ENCODE results near the gene OR52W1. TPM values are rescaled to one million over a fixed set of nuclear protein-coding genes. Genes with fewer than 3 reads are reported as not detected.

OR52W1 gene
- total RNA-seq, 1 donor from 2014 or later: not detected

DNA sequence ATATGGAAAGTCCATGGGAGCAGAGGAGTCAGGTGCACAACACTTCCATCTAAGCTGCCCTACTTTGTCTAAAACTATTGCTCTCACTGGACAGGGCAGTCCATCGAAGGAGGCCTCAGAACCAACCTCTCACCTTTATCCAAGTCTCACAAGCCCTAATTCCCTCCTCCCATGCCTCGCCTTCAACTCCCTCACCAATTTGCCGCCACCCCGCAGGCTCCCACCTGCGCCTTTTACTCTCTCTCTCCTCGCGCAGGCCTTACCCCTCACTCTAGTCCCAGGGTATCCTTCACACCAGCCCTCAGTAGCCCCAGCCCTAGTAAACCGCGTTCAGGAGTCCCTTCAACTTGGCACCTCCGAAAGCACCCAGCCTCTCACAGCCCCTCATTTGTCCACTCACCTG, 35.0 kb downstream of the OR52W1 start:
- H3K27me3 Mint-ChIP-seq (ENCODE audit: low read depth): no peaks in the 10 kb centered on the region
- peaks cover 21% of the 10 kb centered on the region for H3K4me1 Mint-ChIP-seq (ENCODE audit: low read depth)
- no peaks in the 10 kb centered on the region for H3K36me3 Mint-ChIP-seq (ENCODE audit: low read depth)
- no peak for DNase-seq (ENCODE audit: low spot score)
- TF ChIP-seq, protein P1, sequence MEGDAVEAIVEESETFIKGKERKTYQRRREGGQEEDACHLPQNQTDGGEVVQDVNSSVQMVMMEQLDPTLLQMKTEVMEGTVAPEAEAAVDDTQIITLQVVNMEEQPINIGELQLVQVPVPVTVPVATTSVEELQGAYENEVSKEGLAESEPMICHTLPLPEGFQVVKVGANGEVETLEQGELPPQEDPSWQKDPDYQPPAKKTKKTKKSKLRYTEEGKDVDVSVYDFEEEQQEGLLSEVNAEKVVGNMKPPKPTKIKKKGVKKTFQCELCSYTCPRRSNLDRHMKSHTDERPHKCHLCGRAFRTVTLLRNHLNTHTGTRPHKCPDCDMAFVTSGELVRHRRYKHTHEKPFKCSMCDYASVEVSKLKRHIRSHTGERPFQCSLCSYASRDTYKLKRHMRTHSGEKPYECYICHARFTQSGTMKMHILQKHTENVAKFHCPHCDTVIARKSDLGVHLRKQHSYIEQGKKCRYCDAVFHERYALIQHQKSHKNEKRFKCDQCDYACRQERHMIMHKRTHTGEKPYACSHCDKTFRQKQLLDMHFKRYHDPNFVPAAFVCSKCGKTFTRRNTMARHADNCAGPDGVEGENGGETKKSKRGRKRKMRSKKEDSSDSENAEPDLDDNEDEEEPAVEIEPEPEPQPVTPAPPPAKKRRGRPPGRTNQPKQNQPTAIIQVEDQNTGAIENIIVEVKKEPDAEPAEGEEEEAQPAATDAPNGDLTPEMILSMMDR (IDR thresholded peaks at IDR 0.05): no peak
- H3K9me3 Mint-ChIP-seq (ENCODE audit: low read depth): no peaks in the 10 kb centered on the region
- H3K27ac Mint-ChIP-seq (ENCODE audit: unreplicated experiment): peak overlapping the region; percentile 99
- peak overlapping the region; percentile 100 for H3K4me3 Mint-ChIP-seq (ENCODE audit: unreplicated experiment)

DNA sequence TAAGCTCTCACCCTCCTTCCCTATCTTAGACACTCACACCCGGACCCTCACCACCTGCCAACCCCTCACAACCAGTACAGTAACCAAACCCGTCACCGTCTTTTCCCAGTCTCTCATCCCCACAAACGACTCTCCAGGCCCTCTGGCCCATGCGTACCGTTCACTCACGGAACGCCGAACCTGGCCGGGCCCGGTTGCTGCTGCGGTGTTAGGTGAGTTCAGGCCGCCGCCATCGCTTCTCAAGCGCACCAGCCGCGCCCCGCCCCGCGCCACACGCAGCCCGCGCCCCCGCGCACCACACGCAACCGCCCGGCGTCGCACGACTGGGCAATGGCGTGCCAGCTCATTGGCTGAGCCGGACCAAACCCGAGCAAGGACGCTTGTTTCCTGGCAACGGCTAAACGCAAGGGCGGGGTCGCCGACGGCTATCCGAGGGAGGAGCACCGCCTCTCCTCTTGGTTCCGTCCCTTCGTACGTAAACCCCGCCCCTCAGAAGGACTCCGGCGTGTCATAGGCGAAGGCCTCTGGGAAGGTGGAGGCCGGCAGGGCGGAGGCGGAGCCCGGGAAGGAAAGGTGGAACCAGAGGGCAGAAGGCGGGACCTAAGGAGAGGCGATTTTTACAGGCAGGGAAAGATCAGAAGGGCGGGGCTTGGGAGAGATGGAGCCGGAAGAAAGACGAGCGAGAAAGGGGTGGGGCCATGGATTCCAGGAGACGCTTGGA, 35.5 kb downstream of the OR52W1 start, which contains the start of gene FHIP1B:
TSS of gene FHIP1B (minus strand) at position 250 of the 721 bp plus-strand sequence. CDS start 10,120 bp downstream, outside the sequence.
- Mint-ChIP-seq H3K27me3 (ENCODE audit: low read depth) (no peaks in the 10 kb centered on the region), H3K27ac (ENCODE audit: unreplicated experiment) (peak within 1 kb of the TSS; percentile 99), H3K4me3 (ENCODE audit: unreplicated experiment) (peak within 1 kb of the TSS; percentile 100), H3K9me3 (ENCODE audit: low read depth) (no peaks in the 10 kb centered on the region), H3K36me3 (ENCODE audit: low read depth) (no peaks in the 10 kb centered on the region), H3K4me1 (ENCODE audit: low read depth) (peaks cover 21% of the 10 kb centered on the region)
- TF ChIP-seq, protein P1 (IDR thresholded peaks at IDR 0.05): no peak
- peak; percentile 100 for DNase-seq (ENCODE audit: low spot score)

- H3K4me3 Mint-ChIP-seq (ENCODE audit: unreplicated experiment): no peak overlapping the region
- H3K4me1 Mint-ChIP-seq (ENCODE audit: low read depth): peaks cover 21% of the 10 kb centered on the region
- H3K27me3 Mint-ChIP-seq (ENCODE audit: low read depth): peaks cover 4% of the 10 kb centered on the region
- no peaks in the 10 kb centered on the region for H3K9me3 Mint-ChIP-seq (ENCODE audit: low read depth)
- TF ChIP-seq, protein P1 (IDR thresholded peaks at IDR 0.05): no peak
- no peak for DNase-seq (ENCODE audit: low spot score)
- H3K27ac Mint-ChIP-seq (ENCODE audit: unreplicated experiment): no peak overlapping the region
- H3K36me3 Mint-ChIP-seq (ENCODE audit: low read depth): no peaks in the 10 kb centered on the region
These were observed 38.2 kb downstream of the OR52W1 start for GRCh38 chr11:6237266-6237665.

- no peaks in the 10 kb centered on the region for H3K9me3 Mint-ChIP-seq (ENCODE audit: low read depth)
- peaks cover 20% of the 10 kb centered on the region for H3K4me1 Mint-ChIP-seq (ENCODE audit: low read depth)
- TF ChIP-seq, protein P1 (IDR thresholded peaks at IDR 0.05): no peak
- H3K27ac Mint-ChIP-seq (ENCODE audit: unreplicated experiment): no peak overlapping the region
- H3K27me3 Mint-ChIP-seq (ENCODE audit: low read depth): peaks cover 8% of the 10 kb centered on the region
- H3K4me3 Mint-ChIP-seq (ENCODE audit: unreplicated experiment): no peak overlapping the region
- no peaks in the 10 kb centered on the region for H3K36me3 Mint-ChIP-seq (ENCODE audit: low read depth)
- DNase-seq (ENCODE audit: low spot score): no peak
These were observed 38.8 kb downstream of the OR52W1 start for GRCh38 chr11:6237761-6238302.

GRCh38 chr11:6238902-6239301, 39.9 kb downstream of the OR52W1 start, which contains the start of gene CNGA4:
Gene CNGA4, plus strand, starts transcription at chr11:6239089. Its CDS starts 118 bp downstream, at chr11:6239207.
- Mint-ChIP-seq H3K36me3 (ENCODE audit: low read depth) (no peaks in the 10 kb centered on the region), H3K27me3 (ENCODE audit: low read depth) (peaks cover 17% of the 10 kb centered on the region), H3K4me3 (ENCODE audit: unreplicated experiment) (no peak within 1 kb of the TSS), H3K4me1 (ENCODE audit: low read depth) (peaks cover 10% of the 10 kb centered on the region), H3K27ac (ENCODE audit: unreplicated experiment) (no peak within 1 kb of the TSS), H3K9me3 (ENCODE audit: low read depth) (no peaks in the 10 kb centered on the region)
- TF ChIP-seq, protein P1 (IDR thresholded peaks at IDR 0.05): no peak
- no peak for DNase-seq (ENCODE audit: low spot score)

All from chondrocyte (in vitro differentiated cells).